Measurements from ENCODE around the gene C20orf141.

The C20orf141 gene

DNA sequence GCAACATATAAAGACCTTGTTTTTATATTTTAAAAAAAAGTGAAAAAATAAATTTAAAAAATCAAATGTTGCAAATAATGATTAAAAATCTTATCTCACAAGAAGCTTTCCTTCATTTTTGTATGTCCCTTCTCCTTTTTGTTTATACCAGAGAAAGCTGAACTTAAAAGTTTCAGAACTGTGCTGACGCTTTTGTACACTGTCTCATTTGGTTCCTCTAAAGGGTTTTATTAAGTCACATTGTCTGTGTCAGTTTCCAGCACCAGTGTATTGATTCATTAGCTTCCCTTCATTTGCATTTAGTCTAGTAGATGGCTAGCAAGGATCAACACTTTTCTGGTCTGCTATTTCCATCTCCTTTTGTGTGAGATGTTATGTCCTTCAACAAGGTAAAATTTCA is 19.0 kb downstream of the C20orf141 start:
- TF ChIP-seq, protein P1, sequence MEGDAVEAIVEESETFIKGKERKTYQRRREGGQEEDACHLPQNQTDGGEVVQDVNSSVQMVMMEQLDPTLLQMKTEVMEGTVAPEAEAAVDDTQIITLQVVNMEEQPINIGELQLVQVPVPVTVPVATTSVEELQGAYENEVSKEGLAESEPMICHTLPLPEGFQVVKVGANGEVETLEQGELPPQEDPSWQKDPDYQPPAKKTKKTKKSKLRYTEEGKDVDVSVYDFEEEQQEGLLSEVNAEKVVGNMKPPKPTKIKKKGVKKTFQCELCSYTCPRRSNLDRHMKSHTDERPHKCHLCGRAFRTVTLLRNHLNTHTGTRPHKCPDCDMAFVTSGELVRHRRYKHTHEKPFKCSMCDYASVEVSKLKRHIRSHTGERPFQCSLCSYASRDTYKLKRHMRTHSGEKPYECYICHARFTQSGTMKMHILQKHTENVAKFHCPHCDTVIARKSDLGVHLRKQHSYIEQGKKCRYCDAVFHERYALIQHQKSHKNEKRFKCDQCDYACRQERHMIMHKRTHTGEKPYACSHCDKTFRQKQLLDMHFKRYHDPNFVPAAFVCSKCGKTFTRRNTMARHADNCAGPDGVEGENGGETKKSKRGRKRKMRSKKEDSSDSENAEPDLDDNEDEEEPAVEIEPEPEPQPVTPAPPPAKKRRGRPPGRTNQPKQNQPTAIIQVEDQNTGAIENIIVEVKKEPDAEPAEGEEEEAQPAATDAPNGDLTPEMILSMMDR (IDR thresholded peaks at IDR 0.05): no peak
- Histone ChIP-seq H3K27ac (no peak overlapping the region), H3K9me3 (no peaks in the 10 kb centered on the region), H3K4me1 (ENCODE audit: control insufficient read depth in 1 of 2, insufficient read depth in 1 of 2, low read depth in 1 of 2, low read length in 1 of 2) (no peaks in the 10 kb centered on the region), H3K4me3 (ENCODE audit: low read depth in 1 of 2, low read length in 1 of 2) (no peak overlapping the region), H3K27me3 (peaks cover 20% of the 10 kb centered on the region), H3K36me3 (no peaks in the 10 kb centered on the region)

- no peak overlapping the region for H3K4me3 ChIP-seq (ENCODE audit: low read depth in 1 of 2, low read length in 1 of 2)
- H3K27me3 ChIP-seq: peaks cover 13% of the 10 kb centered on the region
- no peak overlapping the region for H3K27ac ChIP-seq
- no peaks in the 10 kb centered on the region for H3K36me3 ChIP-seq
- no peaks in the 10 kb centered on the region for H3K9me3 ChIP-seq
- H3K4me1 ChIP-seq (ENCODE audit: control insufficient read depth in 1 of 2, insufficient read depth in 1 of 2, low read depth in 1 of 2, low read length in 1 of 2): peaks cover 4 to 5% of the 10 kb centered on the region in 2 experiments
- TF ChIP-seq, protein P1 (IDR thresholded peaks at IDR 0.05): no peak
These were observed 19.8 kb downstream of the C20orf141 start for GRCh38 chr20:2834401-2835110.

DNA sequence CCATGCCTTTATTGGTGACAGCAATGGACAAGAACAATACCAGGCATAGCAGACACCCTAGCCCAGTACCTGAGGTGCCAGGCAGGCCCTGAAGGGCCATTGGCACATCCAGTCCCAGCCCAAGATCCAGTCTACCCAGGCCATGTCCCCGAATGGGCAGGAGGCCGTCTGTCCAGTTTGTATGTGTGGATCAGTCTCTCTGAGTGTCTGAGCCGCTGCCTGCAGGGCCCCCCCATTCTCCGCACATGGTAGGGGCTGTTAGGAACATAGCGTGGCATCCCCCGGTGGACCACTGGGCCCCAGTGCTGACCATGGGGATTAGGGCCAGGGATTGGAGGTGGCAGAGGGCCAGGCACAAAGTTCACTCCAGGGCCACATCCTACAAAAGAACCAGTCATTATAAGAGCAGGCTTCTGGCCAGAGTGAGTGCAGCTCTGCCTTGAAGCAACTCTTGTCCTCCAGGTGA is 20.6 kb downstream of the C20orf141 start:
- Histone ChIP-seq H3K36me3 (no peaks in the 10 kb centered on the region), H3K4me1 (ENCODE audit: control insufficient read depth in 1 of 2, insufficient read depth in 1 of 2, low read depth in 1 of 2, low read length in 1 of 2) (peaks cover 9 to 11% of the 10 kb centered on the region in 2 experiments), H3K4me3 (ENCODE audit: low read depth in 1 of 2, low read length in 1 of 2) (no peak overlapping the region), H3K27ac (no peak overlapping the region), H3K9me3 (no peaks in the 10 kb centered on the region), H3K27me3 (peaks cover 5% of the 10 kb centered on the region)
- TF ChIP-seq, protein P1 (IDR thresholded peaks at IDR 0.05): no peak

- H3K4me1 ChIP-seq (ENCODE audit: control insufficient read depth in 1 of 2, insufficient read depth in 1 of 2, low read depth in 1 of 2, low read length in 1 of 2): peaks cover 12 to 13% of the 10 kb centered on the region in 2 experiments
- H3K9me3 ChIP-seq: no peaks in the 10 kb centered on the region
- no peak overlapping the region for H3K4me3 ChIP-seq (ENCODE audit: low read depth in 1 of 2, low read length in 1 of 2)
- H3K27me3 ChIP-seq: peaks cover 4% of the 10 kb centered on the region
- TF ChIP-seq, protein P1 (IDR thresholded peaks at IDR 0.05): no peak
- no peak overlapping the region for H3K27ac ChIP-seq
- H3K36me3 ChIP-seq: no peaks in the 10 kb centered on the region
These were observed 21.2 kb downstream of the C20orf141 start for GRCh38 chr20:2836035-2836434.

- no peak overlapping the region for H3K27ac ChIP-seq
- H3K9me3 ChIP-seq: no peaks in the 10 kb centered on the region
- TF ChIP-seq, protein P1 (IDR thresholded peaks at IDR 0.05): no peak
- H3K4me3 ChIP-seq (ENCODE audit: low read depth in 1 of 2, low read length in 1 of 2): no peak overlapping the region
- H3K4me1 ChIP-seq (ENCODE audit: control insufficient read depth in 1 of 2, insufficient read depth in 1 of 2, low read depth in 1 of 2, low read length in 1 of 2): peaks cover 18 to 20% of the 10 kb centered on the region in 2 experiments
- H3K36me3 ChIP-seq: no peaks in the 10 kb centered on the region
- no peaks in the 10 kb centered on the region for H3K27me3 ChIP-seq
These were observed 22.6 kb downstream of the C20orf141 start for GRCh38 chr20:2837221-2837960.
